ENCODE results near the gene SFI1.
A peak's percentile ranks its signal among the peaks of the same experiment; 100 is the strongest.

DNA sequence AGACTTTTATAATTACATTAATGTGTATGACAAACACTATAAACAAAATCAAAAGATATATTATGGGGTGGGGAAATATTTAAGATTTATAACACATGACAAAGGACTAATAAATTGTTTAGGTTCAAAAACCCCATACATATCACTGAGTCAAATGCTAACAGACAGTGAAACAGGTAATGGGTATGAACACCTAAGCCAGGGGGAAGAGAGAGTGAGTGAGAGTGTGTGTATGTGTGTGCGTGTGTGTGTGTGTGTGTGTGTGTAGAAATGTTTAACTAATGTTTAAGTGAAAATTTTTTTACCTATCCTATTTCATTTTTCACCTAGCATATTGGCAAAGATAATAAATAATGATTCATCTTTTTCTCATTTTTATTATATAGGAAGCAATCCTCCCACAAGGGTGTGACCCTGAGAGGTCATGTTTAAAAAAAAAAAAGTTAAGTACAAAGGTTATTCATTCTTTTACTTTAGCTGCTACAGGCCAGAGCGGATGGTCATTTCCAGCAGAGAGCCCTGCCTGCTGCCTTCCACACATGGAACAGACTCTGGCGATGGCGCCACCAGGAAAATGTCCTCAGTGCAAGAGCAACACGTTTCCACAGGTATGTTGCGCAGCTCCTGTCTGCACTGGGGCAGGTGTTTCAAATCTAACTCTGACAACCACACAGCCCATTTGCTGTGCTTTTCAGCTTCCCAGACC lies 92.8 kb downstream of the SFI1 start:
- TF ChIP-seq CTCF (IDR thresholded peaks at IDR 0.05; ENCODE audit: low read depth, low read length, missing input control) (no peak), RXRA (IDR thresholded peaks at IDR 0.05) (peak; percentile 36 to 40), RAD21 (IDR thresholded peaks at IDR 0.05) (peak in 1 of 2 donors; percentile 19), FOXA1 (IDR thresholded peaks at IDR 0.05) (no peak), YY1 (IDR thresholded peaks at IDR 0.05) (peak; percentile 63), GABPA (IDR thresholded peaks at IDR 0.05 in 1 of 2, conservative IDR thresholded peaks at IDR 0.05 in 1 of 2) (no peak), ATF3 (IDR thresholded peaks at IDR 0.05) (no peak), SP1 (IDR thresholded peaks at IDR 0.05) (peak; percentile 61), ZBTB33 (IDR thresholded peaks at IDR 0.05) (peak; percentile 25), TAF1 (conservative IDR thresholded peaks at IDR 0.05) (peak; percentile 86)
- TF ChIP-seq, protein P1, sequence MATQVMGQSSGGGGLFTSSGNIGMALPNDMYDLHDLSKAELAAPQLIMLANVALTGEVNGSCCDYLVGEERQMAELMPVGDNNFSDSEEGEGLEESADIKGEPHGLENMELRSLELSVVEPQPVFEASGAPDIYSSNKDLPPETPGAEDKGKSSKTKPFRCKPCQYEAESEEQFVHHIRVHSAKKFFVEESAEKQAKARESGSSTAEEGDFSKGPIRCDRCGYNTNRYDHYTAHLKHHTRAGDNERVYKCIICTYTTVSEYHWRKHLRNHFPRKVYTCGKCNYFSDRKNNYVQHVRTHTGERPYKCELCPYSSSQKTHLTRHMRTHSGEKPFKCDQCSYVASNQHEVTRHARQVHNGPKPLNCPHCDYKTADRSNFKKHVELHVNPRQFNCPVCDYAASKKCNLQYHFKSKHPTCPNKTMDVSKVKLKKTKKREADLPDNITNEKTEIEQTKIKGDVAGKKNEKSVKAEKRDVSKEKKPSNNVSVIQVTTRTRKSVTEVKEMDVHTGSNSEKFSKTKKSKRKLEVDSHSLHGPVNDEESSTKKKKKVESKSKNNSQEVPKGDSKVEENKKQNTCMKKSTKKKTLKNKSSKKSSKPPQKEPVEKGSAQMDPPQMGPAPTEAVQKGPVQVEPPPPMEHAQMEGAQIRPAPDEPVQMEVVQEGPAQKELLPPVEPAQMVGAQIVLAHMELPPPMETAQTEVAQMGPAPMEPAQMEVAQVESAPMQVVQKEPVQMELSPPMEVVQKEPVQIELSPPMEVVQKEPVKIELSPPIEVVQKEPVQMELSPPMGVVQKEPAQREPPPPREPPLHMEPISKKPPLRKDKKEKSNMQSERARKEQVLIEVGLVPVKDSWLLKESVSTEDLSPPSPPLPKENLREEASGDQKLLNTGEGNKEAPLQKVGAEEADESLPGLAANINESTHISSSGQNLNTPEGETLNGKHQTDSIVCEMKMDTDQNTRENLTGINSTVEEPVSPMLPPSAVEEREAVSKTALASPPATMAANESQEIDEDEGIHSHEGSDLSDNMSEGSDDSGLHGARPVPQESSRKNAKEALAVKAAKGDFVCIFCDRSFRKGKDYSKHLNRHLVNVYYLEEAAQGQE (IDR thresholded peaks at IDR 0.05) = no peak

Data from liver (tissue), 3 donors.